Ramos (cell line): ENCODE data around the gene SLC29A3.
"Not testable (repeated sequence)": the region's sequence is repeated elsewhere in the genome, so short reads cannot be mapped to it uniquely, and the experiment has no call there.

Experiments used
- in situ Hi-C: fragments of 300-500 bp; cut with MboI; formaldehyde crosslinking; loops from one replicate; pipeline ENCODE4 v1.14.3; 2022; ENCODE audit warnings: low sequenced_read_pairs; ENCODE audit not compliant: unreplicated experiment

The SLC29A3 gene

DNA sequence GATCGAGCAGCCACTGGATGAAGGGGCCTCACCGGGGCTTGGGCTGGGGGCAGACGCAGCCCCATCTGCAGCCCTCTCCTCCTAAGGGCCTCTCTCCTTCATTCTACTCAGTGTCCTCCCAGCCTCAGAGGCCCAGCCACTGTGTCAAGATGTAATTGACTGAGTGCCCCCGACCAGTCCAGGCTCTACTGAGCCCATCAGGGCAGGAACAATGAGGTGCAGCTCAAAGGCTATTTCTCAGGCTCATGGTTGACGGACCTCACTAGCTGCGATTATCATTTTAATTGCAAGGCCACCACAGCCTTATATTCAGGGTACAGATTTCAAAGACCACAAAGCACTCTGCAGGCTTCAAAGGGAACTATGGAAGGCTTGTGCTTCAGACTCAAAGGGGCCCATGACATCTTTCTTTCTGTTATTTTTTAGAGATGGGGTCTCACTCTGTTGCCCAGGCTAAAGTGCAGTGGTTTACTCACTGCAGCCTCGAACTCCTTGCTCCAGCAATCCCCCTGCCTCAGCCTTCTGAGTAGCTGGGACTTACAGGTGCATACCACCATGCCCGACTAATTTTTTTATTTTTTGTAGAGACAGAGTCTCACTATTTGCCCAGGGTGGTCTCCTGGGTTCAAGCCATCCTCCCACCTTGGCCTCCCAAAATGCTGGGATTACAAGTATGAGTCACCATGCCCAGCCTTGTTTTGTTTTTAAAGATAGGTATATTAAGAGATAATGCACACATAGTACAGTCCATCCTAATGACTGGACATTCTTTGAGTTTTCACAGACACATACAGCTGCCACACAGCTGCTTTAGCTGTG lies 23.7 kb downstream of the SLC29A3 start:
- in situ Hi-C loops = no loop called here

DNA sequence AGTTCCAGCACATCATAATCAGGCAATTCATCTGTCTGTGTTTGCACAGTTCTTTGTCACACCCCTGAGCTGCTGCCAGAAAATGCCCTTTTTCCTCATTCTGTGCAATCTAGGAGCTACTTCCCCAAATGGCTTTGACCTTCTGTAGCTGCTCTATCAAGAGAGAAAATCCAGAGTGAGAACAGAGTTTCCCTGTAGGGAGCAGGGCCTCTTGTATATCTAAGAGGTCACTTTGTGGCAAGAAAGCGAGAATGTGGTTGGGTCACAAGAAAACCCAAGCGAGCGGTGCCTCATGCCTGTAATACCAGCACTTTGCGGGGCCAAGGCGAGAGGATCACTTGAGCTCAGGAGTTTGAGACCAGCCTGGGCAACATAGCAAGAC lies 24.3 kb downstream of the SLC29A3 start:
- in situ Hi-C loops = no loop called here

DNA sequence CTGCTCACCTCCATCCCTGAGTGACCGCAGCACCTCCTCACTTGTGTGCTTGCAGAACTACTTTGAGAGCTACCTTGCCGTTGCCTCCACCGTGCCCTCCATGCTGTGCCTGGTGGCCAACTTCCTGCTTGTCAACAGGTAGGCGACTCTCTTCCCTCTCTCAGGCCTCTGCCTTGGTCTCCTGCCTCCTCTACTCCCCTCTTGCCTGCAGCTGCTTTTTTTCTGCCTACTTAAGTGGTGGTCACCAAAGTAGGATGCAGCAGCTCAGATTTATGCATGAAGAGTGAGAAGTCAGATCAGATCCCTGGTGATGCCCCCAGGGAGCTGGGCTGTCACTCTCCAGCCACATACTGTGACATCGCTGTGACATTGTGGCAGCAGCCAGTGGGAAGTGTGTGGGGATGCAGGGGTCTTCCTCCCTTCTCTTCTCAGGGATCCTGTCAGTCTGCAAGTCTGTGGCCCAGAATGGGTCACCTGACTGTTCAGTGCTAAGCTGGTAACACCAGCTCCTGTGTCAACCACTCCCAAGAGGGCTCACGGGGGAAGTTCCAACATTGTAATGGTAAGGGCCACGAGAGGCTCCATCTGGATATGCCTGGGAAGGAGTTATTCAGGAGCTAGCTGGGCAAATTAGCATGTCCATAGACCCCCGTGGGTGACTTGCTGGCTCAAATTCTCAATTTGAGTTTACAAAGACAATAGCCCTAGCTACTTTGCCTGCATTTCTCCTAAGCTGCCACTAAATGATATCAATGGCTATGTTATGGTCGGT lies 25.3 kb downstream of the SLC29A3 start:
- in situ Hi-C loops = no loop called here

DNA sequence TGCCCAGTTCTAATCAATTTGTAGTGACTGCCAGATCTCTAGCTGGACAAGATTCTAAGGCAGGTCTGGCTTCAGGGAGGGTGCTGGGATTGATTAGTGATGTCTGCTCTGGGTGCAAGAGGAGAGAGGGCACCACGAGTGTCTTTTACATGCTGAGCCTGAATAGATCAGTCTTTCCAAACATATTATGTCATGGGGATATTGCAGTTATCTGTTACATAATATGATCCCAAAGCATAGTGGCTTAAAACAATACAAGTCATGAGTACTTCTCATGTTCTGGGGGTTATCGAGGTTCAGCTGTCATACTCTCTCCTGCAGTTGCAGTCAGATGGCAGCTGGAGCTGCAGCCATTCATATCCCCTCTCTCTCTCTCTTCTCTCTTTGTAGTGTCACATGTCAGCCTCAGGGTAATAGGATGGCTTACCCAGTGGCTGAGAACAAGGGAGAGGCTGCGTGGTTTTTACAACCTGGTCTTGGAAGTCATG lies 26.0 kb downstream of the SLC29A3 start:
- in situ Hi-C loops = no loop called here

DNA sequence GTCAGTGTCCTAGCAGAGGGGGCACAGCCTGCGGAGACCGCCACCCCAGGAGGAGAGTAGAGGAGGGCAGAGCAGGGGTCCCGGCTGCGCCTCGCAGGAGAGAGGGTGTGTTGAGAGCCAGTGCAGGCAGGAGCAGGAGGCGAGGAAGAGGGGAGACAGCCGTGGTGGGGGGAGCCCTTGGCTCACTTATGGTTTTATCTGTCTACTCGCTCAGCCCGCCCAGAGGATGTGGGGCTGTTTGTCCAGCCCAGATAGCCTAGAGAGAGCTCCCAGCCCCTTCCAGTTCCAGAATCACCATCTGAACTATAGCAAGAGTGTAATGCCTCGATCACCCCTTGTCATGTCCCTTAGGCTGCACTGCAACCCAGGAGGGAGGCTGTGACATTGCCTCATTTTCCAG lies 26.6 kb downstream of the SLC29A3 start:
- in situ Hi-C loops = no loop called here

DNA sequence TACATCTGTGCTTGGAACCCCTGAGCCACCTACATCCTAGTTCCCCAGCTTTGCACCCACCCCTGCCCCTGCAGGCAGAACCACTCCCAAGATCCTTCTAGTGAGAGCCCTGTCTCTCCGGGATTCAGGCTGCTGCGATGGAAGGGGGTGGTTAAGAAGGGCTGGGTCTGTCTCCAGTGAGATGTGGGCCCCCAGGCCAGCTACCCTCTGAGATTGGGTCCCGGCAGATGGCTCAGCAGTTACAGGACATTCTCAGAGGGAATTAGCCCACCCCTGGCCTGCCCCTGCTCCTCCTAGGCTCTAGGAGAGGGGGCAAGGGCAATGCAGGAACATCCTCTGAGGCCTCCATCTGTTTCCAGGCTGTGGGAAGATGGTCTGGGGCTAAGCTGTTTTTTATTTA lies 27.7 kb downstream of the SLC29A3 start:
- in situ Hi-C loops = no loop called here

DNA sequence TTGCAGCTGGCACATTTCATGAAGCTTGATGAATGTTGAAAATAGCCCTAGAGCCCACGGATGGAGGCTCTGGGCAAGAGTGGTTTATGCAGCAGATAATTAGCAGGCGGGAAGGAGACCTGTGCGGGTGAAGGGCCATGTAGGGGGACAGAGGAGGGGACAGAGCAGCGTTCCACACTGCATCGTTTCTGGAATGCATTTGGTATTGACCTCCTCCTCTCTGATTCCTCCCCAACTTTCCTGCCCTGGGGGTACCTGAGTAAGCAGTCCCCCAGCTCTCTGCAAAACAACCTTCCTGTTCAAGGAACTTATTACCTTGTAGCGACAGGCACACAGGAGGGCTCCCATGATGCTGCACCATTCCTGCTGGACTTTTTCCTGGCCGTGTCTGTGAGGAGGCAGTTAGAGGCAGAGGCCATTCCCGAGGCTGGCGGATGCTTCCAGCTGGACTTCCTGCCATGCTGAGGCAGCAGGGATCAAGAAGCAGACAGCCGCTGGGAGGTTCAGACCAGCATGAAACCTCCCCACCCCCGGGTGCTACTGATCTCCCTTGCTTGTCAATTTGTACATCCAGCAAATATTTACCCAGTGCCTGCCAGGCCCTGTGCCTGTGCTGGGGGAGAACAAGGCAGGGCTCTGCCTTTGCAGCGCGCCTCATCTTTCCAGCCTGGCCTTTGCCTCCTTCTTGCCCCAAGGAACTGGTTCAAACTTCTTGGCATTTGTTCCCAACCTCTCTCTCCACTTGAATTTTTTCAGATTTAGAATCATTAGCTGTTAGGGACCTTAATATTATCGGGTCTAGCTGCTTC lies 28.7 kb downstream of the SLC29A3 start:
- in situ Hi-C loops = no loop called here

DNA sequence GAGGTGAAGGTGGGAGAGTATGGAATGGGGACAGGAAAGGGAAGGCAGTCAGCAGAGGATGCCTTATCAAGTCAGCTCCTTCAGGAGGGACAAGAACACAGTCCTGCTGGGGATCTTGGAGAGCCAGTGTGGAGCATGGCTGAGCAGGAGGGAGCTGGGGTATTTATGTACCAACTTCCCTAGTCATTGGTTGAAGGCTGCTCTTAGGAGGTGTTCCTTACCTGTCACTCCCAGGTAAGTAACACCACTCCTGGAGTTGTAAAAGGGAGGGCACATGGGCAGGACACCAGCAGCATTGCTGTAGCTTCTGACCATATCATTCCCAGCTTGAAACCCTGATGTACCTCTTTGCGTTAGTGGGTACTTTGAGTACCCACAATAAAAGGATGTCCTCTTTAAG lies 29.8 kb downstream of the SLC29A3 start:
- in situ Hi-C loops = no loop called here

DNA sequence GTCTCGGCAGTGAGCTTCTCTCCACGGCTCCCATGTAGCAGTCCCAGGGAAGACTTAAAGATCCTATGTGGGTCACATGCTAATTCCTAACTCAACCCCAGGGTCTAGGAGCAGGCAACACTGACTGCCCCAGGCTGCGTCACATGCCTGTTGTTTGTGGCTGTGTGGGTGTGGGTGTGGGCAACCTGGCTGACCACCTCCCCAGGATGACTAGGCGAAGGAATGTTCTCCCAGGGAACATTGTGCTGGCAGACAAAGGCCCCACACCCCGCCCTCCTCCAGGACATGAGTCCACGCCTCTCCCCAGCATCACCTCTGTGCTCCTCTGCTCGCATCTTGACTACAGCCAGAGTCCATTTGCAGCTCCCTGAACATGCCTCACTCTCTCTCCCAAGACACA lies 30.3 kb downstream of the SLC29A3 start:
- in situ Hi-C loops = no loop called here

DNA sequence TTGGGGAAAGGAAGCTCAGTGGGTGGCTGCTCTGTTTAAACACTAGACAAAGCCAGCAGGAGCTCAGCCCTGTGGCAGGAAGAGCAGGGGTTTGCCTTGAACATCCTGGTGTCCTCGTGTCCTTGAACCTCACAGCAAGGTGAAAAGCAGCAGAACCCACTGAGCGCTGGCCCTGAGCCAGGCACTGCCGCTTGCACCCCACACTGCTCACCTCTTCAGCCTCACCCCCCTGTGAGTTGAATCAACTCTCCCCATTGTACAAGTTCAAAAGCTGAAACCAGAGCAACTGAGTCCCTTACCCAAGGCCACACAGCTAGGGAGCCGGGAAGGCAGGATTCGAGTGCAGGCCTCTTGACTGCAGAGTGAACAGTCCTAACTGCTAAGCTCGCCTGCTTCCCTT lies 32.0 kb downstream of the SLC29A3 start:
- in situ Hi-C loops = no loop called here

DNA sequence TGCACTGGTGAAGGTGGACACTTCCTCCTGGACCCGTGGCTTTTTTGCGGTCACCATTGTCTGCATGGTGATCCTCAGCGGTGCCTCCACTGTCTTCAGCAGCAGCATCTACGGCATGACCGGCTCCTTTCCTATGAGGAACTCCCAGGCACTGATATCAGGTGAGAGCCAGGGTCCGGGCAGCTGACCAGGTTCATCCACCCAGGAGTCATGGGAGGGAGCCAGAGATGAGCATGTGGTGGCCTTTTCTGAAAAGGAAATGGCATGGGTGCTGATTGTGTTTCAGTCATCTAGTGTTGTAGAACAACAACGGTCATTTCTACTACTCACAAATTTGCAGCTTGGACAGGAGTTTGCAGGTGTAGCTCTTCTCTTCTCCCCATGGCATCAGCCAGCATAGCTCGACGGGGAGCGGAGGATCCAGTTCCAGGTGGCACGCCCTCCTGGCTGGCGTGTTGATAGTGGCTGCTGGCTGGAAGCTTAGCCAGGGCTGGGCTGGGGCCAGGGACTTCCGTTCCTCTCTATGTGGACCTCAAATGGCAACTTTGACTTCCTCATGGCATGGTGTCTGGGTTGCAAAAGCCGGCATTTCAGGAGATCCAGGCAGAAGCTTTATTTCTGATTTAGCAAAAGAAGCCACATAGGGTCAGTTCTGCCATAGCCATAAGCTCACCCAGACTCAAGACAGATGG lies 32.7 kb downstream of the SLC29A3 start:
- in situ Hi-C loops = no loop called here

DNA sequence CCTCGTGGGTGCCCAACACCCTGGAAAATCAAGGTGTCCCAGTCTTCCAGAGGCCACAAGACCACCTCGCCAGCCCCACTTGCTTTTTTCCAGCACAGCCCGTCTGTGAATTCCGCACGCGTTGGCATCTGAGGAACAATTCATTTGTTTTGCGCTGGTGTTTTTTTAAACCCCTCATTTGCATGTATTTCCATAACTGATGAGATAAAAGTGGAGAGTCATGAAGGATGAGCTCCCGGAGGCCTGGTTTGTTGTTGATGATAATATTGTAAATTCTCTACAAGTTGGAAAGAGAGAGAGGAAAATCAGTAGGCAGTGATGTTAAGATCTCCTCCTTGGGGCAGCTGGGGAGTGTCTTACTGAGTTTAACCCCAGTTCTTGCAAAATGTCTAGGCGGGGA lies 34.6 kb downstream of the SLC29A3 start:
- in situ Hi-C loops = no loop called here

DNA sequence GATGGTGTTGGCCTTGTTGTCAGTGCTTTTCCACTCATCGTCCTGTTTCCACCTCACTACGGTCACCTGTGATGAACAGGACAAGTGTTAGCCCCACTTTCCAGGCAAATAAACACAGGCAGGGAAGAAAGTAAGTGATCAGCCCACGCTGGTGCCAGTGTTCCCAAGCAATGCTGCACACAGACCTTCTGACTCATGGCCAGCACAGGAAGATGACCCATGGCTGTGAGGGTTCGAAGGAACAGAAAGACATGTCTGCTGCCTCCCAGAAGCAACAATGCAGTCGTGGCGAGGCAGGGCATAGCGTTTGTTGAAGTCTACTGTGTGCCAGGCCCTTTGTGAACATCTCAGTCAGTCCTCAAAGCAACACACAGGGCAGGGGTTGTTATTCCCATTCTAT lies 35.7 kb downstream of the SLC29A3 start:
- in situ Hi-C loops = no loop called here

DNA sequence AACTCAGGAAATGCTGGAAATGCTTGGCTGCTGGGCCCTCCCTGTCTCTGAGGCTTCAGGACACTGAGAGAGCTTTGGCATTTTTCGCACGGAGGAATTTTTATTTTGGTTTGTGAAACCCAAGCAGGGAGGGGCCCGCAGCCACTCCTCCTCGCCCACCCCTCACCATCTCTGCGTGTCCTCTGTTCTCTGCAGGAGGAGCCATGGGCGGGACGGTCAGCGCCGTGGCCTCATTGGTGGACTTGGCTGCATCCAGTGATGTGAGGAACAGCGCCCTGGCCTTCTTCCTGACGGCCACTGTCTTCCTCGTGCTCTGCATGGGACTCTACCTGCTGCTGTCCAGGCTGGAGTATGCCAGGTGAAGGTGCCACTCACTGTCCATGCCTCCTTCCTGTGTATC lies 36.8 kb downstream of the SLC29A3 start:
- in situ Hi-C loops = no loop called here

DNA sequence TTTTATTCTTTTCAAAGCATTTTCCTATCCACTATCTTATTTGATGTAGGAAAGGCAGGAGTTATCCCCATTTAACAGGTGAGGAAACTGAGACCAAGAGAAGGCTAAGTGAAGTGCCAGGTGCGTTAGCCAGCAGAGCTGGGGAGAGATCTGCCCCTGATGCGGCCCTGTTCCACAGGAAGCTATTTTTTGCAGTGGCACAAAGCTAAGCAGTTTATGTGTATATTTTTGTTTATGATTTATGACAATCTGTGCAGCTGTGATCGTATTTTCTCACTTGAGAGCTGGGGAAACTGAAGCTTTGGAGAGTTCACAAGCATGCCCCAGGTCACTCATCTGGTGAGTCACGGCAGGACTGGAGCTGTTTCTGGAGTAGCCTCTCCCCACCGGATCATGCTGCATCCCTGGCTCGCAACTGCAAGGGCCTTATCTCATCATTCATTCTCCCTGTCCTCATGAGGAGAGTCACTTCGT lies 38.8 kb downstream of the SLC29A3 start:
- in situ Hi-C loops = no loop called here

DNA sequence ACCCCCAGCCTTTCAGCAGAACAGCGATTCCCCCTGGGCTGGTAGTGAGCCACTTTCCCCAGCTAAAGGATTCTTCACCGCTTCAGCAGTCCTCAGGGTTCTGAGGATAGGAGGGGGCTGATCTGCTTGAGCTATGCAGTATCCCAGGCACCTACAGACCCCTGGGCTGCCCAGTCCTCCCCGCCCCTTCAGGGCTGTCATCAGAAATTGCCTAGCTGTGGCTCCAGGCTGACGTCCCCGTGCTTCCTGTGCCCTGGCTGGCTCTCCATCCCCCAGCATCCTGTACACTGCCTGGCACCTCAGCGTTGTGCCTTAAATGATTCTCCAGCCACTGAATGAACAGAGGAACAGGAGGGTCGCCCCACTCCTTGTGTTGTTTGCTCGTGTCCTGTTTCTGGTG lies 39.2 kb downstream of the SLC29A3 start:
- in situ Hi-C loops = no loop called here

DNA sequence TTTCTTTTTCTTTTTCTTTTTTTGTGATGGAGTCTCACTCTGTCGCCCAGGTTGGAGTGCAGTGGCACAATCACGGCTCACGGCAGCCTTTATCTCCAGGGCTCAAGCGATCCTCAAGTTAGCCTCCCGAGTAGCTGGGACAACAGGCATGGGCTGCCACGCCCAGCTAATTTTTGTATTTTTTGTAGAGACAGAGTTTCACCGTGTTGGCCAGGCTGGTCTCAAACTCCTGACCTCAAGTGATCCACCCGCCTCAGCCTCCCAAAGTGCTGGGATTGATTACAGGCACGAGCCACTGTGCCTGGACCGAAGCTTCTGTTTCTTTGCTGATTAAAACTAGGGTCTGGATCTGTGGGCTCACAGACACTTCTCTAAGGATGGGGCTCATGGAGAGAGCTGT lies 39.8 kb downstream of the SLC29A3 start:
- in situ Hi-C loops = not testable (repeated sequence)

DNA sequence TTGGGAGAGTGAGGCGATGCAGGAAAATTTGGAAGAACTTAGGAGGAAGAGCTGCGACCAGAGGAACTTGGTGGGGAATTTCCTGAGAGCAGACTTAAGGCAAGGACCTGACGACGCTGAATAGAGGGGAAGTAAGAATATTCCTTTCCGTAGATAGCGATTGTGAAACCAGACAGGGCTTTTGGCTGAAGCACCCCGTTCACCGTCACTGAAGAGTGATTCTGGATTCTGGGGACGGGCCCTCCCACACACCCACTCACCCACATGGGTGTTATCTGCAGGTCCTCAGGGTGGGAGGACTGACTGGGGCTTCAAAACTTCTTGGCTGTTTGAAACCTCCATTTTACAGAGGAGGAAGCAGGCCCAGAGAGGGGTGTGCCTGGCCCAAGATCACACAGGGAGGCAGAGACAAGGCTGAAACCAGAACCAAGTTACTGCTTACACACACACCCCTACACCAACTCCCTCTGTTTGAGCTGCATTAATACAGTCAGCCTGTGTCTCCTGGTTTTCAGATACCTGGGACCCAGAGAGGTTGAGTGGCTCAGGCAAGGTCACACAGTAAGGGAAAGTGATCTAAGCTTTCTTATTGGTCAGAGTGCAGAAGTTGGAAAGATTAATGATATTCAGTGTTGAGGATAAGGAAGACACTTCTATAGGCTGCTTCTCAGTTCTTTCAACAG lies 40.4 kb downstream of the SLC29A3 start:
- in situ Hi-C loops = no loop called here

DNA sequence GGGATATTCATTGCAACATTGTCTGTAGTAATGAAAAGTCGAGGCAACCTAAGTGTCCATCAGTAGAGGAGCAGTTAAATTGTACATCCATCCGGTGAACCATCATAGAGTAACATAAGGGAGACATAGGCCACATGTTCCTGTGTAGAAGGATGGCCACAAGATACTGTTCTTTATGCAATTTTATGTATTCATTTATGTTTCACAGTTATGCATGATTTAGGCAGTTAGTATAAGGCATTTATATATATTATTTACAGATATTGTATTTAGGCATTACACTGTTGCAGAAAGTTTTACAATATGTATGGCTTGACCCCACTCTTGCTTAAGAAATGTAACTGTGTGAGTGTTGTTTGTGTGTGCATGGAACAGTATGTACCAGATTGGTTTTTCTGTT lies 41.7 kb downstream of the SLC29A3 start:
- in situ Hi-C loops = no loop called here

DNA sequence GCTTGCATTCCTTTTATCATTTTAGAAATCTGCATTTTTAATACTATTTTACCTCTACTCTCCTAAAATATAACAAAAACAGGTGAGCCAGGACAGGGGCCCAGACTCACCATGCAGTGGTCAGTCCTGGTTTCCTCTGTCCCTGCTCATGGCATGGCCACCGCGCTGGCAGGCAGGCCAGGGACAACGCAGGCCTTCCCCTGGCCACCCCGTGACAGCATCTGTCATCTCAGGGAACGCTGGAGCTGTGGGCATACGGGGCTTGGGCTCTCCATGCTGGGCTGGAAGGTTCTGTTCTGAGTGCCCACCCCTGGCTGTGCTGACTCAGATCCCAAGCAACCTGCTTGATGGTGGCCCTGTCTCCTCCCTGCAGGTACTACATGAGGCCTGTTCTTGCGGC lies 42.5 kb downstream of the SLC29A3 start:
- in situ Hi-C loops = no loop called here
